HG03039 (cell line): Measurements from ENCODE around the gene TMTC2.
"Not testable (repeated sequence)": the region's sequence is repeated elsewhere in the genome, so short reads cannot be mapped to it uniquely, and the experiment has no call there.

Experiments used
- ATAC-seq: cut with Tn5 transposase; IDR thresholded peaks from one replicate; pipeline ENCODE4 v1.9.1; 2021; ENCODE audit warnings: mild to moderate bottlenecking, moderate library complexity; ENCODE audit not compliant: unreplicated experiment

TMTC2 gene

DNA sequence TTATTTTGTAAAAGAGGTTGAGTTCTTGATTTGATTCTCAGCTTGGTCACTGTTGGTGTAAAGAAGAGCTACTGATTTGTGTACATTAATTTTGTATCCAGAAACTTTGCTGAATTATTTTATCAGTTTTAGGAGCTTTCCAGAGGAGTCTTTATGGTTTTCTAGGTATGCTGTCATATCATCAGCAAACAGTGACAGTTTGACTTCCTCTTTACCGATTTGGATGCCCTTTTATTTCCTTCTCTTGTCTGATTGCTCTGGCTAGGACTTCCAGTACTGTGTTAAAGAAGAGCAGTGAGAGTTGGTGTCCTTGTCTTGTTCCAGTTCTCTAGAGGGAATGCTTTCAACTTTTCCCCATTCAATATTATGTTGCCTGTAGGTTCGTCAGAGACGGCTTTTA lies 431.2 kb downstream of the TMTC2 start:
- ATAC-seq = not testable (repeated sequence)

DNA sequence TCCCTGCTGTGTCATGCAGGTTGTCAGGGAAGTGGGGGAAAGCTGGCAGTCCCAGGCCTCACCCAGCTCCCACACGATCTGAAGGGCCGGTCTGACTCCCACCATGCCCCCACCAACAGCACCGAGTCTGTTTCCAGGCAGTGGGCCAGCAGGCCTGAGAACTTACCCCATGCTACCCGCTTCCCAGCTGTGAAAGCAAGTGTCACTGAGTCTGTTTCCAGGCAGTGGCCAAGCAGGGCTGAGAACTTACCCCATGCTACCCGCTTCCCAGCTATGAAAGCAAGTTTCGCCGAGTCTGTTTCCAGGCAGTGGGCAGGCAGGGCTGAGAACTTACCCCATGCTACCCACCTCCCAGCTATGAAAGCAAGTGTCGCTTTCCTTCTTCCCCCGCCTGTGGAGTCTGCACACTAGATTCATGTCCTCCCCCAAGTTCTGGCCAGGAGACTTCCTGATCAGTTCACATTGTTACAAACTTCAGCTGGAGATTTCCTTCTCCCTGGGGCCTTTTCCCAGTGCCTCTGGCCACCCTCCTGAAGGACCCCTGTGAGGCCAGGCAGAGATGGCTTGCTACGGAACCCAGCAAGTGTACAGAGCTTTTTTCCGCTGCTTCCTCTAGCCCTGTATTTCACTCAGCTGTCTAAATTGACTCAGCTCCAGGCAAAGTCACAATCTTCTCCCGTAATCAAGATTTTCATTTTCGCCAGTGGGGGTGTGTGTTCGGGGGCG lies 435.4 kb downstream of the TMTC2 start:
- no peak for ATAC-seq

DNA sequence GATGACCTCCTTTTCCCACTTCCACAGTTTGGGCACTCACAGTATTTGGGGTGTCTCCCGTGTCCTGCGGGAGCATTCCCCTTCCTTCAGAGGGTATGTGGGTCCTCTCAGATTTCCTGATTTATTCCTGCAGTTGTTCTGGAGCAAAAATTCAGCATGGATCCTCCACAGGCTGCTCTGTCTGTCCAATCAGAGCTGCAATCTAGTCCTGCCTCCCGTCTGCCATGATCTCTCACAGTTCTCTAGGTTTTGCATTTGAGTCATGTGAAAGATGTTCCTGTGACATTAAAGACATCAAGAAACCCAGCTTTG lies 435.9 kb downstream of the TMTC2 start:
- ATAC-seq = no peak

DNA sequence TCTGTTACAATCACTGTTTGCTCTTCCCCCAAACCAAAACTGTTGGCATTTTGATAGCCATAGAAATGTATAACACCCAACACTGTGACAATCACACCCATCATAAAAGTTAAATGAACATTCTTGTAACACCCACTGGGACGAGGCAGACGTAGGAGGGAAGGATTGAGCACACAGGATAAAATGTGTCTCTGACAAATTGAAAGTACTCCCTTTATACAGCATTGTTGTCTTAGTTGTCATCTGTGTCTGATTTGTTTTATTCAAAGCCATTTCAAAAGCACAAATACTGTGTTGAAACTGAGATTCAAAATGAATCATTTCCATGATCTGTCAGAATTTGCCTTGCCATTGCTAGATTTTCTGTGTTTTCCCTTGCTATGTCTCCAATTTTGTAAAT lies 436.3 kb downstream of the TMTC2 start:
- ATAC-seq = no peak

DNA sequence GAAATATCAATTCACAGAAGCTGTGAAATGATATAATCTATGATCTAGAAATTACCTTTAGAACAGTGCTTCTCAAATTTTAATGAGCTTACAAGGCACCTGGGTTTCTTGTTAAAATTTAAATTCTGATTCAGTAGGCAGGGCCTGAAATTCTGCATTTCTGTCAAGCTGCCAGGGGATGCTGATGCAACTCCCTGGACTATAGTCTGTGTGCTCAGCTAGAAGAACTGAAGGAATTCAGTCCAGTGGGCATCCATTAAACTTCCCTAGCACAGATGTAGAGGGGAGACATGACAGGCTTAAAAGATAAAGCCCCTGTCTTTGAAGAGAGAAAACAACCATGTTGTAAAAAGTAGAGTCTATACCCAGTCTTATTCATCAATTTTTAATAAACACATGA lies 441.8 kb downstream of the TMTC2 start:
- no peak for ATAC-seq

DNA sequence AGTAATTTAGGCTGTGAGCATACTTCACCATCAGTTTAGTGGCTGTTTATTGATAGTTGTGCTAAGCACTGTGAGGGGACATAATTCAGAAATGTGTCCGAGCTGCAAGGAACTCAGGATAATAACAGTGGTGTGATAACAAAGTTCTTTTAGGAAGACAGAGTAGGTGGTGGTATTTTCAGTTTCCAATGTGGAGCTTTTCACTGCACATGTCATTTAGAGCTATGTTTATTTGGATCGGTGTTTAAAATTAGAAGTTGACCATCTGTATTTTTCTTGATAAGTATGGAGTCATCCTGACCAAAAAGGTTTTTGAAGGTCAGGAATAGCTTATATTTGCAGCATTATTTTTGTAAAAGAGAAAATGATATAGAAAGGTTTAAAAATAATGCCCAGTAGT lies 443.5 kb downstream of the TMTC2 start:
- ATAC-seq = no peak

DNA sequence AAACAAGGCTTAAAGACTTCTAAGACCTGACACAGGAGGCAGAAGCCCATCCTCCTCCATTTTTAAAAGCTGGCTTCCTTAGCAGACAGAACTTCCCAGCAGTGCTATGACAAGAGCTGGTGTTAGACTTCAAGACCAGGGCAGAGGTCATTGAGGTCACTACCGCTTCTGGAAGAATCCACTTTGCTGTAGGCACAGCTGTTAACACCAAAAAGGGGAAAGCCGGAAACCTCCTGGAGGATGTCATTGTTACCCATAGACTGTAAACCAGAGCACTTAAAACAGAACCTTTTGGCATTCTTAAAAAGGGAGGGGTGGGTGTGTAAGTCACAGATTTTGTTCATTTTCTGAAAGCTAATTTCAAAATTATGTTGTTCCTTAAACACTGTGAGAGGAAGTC lies 445.7 kb downstream of the TMTC2 start:
- no peak for ATAC-seq

DNA sequence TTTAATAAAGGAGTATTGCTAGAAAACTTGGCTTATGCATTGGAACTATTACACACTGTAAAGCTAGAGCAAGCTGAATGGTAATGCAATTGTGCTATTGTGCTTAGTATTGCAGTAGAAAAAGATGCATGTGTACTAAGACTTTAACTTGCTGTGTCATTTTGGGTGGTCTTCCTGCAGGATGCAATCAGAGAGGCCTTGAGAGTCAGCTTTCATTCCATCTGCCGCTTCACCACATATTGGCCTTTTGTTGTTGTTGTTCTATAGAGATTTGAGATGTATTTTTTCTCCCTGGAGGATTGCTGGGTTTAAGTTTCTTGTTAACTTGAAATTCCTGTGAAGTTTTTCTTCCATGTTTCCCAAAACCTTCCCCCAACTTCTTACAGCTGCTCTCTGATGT lies 449.7 kb downstream of the TMTC2 start:
- no peak for ATAC-seq

DNA sequence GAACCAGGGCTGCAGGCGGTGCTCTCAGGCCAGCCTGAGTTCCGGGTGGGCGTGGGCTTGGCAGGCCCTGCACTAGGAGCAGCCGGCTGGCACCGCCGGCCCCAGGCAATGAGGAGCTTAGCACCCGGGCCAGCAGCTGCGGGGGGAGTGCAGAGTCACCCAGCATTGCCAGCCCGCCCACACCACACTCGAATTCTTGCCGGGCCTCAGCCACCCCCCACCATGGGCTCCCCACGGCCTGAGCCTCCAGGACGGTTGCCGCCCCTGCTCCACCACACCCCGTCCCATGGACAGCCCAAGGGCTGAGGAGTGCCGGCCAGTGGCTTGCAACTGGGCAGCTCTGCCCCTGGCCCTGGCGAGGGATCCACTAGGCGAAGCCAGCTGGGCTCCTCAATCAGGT lies 453.4 kb downstream of the TMTC2 start:
- ATAC-seq = no peak

DNA sequence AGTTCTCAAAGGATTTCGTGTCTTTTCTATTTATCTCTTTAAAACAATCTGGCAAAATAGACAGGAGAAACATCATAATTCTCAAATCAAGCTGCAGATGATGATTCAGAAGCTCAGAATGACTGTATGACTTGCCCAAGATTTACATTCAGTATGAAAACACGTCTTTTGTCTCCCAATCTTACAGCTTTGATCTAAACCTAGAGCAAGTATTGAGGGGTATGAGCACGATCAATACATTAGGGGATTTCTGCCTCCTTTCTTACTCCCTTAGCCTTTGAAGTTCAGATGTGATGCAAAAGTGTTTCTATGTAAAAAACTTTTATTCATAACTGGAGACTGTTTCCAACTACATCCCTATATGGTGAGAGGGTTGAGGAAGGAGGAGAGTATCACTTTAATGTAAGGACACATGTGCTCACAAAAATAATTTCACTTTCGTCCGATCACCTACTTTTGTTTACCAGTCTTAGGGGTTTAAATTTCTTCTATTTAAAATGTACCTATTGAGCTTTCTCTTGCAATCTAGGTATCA lies 454.8 kb downstream of the TMTC2 start:
- ATAC-seq = no peak

DNA sequence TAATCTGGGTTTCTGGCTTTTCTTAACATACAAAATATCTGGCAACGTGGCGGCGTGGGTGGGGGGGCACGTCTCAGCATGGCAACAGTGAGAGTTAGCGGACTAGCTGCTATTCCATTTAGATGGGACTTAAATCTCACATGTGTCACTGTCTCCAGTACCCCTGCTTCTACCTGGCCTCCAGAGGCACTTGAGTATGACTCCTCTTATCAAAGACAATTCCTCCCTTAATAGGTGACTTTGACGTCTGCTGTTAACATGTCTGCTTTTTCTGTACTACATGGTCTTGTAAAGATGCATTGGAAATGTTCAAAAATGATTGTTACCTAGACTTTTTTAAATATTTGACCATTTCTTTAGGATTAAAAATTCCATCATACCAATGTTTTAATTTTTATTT lies 456.2 kb downstream of the TMTC2 start:
- ATAC-seq = no peak

DNA sequence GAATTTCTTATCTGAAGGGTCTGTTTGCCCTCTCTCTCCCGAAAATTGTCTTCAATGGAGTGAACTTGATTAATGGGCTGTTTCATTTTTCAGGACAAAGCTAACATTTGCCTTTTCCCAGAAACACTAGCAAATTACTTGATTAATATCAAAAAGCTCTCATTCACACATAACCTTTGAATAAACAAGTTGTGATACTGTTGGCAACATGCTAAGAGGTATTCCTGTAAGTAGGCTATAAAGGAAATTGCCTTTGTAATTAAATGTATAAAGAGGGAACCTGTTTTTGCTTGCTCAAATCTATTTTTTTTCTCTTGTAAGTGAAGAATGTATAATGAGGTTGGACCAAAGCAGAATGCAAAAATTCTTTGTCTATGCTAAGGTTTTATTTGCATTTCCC lies 457.2 kb downstream of the TMTC2 start:
- no peak for ATAC-seq

DNA sequence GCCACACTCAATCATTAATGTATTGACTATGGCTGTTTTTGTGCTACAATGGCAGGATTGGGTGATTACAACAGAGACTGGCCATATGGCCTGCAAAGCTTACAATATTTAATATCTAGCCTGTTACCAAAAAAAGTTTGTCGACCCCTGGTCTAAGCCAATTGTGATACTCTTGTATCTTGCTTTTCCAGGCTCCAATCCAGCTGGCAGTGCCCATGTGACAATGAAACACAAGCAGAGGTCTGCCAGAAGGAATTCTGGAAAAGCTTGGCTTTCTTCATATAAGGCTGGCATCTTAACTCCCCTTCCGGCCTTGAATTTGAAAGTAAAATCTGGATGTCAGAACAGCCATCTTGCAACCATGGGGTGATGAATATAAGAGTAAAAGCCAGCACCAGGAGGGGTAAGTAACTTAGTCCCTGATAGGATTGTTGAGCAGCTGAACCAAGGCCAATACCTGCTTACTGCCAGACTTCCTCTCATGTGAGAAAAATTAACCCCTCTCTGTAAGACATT lies 458.7 kb downstream of the TMTC2 start:
- ATAC-seq = no peak

DNA sequence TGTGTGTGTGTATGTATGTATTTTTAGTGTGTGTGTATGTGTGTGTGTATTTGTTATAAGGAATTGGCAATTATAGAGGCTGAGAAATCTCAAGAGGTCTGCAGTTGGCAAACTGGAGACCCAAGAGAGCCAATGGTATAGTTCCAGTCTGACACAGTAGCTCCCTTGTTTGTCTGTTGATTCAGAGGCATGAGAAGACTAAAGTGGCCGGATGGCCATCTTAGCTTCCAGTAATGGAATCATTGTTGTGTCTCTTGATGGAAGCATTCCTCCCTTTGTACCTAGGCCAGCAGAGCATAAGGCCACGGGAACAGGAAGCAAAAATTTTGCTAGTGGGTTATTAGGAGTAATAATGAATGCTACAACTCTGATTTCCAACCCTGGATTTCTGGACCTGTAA lies 460.6 kb downstream of the TMTC2 start:
- no peak for ATAC-seq

DNA sequence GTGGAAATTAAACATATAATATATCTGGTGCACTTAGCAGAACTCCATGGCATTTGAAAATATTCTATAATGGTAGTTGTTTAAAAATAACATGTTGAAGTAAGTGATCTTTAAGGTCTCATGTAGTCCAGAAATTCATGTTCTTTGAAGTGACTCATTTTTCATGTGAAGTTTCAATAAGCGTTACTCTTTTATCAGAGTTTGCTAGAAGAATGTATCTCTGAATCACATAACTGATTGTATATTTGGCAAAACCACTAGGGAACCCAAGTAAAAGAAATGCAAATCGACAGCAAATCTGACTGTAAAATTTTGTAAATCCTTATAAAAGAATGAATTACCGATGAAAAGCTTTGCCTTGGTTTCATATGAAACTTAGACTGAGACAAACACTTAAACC lies 463.3 kb downstream of the TMTC2 start:
- ATAC-seq = no peak

DNA sequence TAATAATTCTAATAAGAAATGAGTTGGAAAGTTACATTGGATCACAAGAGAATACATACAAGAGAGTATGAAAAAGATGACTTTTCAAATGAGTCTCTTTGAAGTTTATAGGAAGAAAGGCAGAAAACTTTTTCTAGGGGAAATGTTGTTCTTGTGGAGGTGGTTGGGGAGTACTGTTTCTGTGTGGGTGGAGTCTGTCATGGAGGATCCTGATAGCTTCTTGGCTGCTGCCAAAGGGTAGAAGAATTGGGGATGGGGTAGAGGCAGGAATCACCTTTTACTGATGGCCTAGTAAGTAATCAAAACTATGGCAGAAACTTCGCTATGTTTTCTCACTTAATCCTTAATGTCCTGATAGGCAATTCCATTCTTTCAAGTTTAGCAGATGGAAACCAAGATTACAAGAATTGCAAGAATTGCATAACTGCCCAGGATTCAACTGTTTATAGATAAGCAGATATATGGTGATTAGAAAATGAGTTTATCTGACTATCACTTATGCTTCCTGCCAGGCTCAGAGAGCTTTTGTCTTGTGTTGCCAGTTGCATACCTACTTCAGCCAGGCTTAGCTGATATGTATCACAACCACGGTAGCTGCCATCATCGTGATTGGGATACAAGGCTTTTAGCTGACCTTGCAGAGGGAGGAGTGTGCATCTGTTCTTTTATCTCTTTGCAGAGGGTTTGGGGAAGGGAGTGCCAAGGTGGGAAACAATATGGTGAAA lies 463.9 kb downstream of the TMTC2 start:
- ATAC-seq = no peak

DNA sequence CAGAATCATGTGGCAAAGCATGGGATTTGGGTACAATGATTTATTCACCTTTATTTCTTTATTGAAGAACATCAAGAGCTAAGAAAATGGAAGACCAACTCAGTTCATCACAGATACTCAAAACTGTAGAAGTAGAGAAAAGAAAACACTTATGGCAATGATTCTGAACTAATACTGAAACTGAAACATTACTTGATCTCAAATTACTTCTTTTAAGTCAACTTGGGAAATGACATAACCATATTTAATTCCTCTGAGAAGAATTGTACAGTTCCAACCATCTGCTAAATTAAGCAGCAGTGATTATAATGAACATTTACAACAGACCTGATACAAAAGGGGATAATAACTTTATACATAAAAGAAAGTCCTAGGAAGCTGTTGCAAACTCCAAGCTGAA lies 466.5 kb downstream of the TMTC2 start:
- ATAC-seq = no peak

DNA sequence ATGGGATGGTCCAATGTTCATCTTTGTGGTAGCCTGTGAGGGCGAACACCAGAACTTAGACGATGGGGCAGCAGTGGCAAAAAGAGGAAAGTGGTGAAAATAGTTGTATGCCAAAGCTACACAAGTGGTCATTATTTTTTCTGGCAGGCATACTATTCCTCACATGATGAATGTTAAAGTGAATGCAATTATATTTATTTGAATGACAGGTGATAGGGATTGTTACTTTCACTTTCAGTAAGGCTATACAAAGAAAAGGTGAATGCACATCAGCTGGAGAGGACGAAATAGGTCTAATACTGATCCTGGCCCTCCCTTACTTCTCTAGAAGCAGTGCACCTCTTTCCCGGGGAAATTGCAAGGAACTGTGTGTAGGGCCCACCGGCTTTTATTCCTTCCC lies 470.1 kb downstream of the TMTC2 start:
- no peak for ATAC-seq

DNA sequence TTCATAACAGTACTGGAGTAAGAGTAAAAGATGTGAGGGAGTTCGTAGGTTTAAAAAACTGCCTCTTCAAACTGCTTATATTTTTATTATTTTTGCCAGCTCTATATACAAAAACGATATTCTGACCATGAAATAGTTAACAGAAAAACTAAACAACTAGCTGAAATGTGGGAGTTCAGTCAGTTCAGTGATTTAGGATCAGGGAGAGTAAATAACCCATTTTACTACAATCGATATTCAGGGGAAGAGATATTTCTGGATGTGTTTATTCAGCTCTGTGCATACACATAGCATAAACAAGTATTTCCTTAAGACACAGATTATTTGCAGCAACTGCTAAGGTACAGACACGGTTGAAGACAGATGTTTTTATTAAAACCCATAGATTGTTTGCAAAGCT lies 470.9 kb downstream of the TMTC2 start:
- ATAC-seq = no peak

DNA sequence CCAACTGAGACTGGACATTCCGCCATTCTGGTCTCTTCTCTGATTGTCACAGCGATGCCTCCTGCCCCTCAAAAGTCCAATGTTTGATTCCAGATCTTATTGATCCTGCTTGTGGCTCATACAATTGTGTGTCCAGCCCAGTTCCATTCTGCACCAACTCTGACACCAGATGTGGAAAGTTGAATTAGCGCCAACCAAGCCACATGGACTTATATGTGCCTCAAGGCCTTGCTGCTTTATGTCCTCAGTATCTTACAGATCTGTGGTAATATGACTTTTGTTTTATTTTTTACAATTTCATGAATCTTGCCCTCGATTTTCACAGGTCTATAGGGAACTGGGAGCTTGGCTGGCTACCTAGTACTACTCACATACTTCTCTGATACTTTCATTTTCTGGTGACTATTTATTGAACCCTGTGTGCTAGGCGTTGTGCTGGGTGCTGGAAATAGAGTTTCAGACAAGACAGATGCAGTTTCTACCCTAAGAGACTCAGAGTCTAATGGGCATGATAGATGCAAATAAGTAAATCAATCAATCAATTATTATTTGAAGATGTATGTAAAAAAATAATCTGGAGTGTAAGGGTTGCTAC lies 472.0 kb downstream of the TMTC2 start:
- ATAC-seq = no peak

DNA sequence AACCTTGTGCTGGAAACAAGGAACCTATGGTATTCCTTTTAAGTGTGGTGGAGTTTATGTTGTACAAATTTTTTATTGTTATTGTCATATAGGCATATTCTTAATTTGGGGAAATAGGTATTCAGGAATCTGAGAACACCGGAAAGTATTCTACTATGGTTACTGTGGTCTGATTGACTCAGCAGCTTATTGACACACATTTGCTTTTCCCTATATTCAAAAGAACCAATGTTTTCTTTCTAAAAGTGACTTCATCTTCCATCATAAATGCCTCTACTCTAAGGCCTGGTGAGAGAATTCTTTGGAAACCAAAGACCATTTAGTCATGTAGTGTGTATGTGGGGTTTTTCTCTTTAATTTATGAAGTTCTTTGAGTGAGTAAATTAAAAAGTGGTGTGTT lies 474.8 kb downstream of the TMTC2 start:
- no peak for ATAC-seq

DNA sequence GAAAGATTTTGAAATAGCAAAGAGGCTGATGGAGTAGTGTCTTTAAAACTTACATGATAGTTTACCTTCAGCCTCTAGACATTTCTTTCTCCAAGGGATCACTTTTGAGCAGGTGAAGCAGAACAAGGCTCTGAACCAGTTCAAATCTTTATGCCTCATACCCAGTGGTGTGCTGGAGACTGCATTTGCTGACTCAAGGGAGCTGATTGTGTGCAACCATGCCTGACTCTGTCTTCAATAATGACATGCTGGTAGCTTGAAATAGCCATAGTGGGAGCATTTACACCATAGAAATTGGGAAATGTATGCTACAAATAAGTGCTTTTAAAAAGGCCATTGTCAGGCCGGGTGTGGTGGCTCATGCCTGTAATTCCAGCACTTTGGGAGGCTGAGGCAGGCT lies 482.0 kb downstream of the TMTC2 start:
- no peak for ATAC-seq
